ENCODE data around the gene IGLL5.

Gene IGLL5

DNA sequence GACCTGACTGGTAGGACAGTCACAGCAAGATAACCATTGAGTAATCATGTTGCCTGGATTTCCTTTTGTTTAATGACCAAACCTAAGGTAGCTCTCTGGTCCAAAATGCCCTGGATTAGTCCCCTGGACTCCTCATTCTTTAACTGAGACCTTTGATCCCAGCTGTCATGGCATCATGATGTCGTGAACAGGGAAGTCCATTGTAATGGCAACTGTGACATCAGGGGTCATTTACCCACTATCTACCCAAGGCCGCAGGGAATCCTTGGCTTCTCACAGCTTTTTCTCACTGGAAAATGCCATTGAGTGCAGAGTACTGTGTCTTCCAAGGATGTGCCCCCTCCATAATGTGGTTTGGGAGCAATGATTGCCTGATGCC lies 29.1 kb upstream of the IGLL5 start:
- no peak for DNase-seq

DNA sequence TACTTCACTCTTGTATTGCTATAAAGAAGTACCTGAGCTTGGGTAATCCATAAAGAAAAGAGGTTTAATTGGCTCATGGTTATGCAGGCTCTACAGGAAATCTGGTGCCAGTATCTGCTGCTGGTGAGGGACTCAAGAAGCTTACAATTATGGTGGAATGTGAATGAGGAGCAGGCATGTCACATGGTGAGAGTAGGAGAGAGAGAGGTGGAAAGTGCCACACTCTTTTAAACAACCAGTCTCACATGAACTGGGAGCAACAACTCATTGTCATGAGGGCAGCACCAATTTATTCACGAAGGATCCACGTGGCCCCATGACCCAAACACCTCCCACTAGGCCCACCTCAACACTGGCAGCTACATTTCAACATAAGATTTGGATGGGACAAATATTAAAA lies 24.6 kb upstream of the IGLL5 start:
- DNase-seq = no peak

DNA sequence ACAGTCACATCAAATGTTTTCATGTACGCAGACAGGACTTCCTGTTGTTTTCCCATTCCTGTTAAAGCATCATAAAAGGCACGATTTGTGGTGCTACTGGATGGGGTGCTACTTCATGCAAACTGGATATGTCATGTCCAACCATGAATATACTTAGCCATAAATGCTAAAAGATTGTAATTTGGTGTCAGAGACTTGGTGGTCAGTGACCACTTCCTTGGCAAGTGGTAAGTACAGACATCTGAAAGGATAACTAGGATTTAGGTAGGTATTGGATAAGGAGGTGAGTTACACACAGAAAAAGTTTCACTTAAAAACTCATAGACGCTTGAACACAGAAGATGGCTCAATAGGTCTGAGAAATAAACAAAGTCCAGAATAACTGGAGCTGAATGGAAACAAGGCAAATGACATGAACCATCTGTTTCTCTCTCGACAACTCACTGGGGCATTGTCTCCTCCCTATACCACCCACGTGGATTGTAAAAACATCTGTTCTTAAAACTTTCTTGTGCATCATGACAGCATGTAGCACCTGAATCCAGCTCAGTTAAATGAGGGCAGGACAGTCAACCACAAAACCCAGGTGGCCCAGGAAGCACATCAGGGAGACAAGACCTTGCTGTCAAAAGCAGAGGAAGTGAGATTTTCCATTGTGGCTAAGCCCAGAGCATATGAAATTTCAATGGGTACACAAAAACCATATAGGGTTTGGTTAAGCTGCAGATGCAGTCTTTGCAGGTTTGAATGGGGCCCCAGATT lies 22.1 kb upstream of the IGLL5 start:
- DNase-seq = no peak

DNA sequence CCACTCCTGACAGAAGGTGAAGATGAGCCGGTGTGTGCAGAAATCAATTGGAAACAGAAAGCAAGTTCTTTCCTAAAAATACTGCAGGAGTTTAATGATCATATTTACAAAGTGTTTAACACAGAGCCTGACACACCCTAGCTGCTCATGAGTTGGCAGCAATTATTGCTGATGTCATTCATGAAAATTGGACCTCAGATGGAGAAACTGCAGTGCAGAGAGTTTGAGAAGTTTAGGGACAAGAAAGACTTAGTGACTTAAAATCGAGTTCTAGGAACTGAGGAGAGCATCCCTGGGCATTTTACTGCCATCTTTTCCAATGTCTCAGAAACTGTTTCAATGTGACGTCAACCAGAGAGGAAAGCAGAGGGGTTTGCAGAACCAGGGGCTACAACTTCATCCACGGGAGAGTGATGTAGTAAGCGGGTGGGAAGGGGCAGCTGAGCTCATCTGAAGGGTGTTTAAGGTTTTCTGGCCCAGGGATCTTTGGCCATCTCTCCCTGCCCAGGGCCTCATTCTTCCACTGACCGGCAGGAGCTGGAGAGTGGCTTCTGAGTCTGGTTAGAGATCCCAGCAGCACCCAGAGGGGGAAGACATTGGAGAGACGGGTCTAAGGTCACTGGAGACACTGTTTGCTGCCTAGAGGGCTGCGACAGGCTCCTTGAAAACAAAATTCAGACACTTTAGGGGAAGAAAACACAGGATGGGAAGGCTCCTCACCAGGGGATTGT lies 21.1 kb upstream of the IGLL5 start:
- DNase-seq = no peak

DNA sequence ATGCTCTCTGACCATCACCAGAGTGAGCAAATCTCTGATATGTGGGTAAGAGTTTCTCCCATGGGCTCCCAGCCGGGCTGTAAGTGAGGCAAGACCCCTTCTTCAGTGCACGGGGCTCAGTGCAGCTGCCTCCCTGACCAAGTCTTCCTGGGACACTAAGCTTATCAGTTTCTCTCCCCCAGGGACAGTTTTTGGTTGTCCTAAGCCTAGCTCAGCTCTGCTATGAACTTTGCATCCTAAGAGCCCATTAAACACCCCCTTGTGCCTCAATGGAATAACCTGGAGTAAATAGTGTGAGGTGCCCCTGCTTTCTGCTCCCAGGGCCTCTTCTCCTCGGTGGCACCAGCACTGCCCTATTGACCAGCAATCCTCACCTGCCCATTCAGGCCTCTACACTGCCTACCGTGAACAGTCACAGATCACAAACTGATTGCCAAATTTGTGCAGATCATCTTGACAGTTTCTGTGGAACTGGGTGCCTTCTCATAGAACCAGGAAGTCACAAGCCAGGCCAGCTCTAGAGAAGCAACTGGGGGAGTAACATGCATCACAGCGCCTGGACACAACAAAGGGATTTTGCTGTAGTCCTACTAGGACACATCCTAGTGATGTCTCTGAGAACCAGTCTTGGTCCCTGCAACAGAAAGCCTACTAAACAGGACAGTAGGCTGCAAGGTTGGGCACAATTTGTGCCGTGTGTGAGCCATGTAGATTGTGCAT lies 19.5 kb upstream of the IGLL5 start:
- no peak for DNase-seq

DNA sequence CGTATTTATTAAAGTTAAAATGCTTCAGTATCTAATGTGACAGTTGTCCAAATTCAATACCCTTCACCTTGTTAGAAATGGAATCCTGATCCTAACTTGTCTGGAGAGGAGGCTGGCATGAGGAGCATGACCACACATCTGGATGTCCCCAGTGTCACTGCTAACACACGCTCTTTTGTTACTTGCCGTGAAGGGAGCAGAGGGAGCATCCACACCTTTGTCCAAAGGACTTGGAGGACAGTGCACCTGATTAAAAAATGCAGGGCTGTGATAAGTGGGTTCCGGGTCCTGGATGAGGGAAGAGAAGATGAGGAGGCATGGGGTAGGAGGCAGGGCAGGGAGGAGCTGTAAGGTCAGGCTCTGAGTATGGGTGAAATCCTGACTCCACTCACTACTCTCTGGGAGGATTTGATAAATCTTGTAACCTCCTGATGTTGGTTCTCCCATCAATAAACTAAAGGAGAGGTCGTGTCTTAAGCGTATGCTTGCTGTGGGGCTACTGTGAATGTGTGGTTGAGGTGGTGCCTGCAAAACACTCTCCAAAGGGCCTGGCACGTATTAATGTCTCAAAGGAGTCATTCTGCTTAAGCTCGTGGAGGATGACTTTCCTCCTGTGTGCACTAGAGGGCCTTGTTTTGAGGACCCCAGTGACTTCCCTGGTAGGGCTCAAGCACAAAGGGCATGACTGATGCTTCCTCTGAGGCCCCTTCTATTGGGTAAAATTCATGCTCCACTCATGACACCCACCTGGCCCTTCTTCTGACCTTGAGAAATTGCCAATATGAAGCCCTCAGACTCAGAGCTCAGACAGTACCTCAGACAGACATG lies 16.8 kb upstream of the IGLL5 start:
- no peak for DNase-seq

DNA sequence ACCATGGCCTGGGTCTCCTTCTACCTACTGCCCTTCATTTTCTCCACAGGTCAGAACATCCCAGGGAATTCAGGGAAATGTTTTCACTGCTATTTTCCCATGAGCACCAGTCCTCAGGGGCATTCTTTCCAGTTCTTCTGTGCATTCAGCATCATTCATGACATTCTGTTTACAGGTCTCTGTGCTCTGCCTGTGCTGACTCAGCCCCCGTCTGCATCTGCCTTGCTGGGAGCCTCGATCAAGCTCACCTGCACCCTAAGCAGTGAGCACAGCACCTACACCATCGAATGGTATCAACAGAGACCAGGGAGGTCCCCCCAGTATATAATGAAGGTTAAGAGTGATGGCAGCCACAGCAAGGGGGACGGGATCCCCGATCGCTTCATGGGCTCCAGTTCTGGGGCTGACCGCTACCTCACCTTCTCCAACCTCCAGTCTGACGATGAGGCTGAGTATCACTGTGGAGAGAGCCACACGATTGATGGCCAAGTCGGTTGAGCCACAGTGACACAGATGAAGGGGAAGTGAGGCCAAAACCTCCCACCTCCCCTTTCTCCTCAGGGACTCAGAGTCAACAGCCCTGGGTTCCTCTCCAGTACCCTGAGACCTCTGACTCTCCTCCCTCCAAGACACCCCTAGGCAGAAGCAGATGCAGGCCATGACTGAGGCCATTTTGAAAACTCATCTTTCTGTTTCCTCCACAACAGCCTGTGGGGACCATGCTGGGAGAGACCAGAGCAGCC lies 15.9 kb upstream of the IGLL5 start:
- no peak for DNase-seq

DNA sequence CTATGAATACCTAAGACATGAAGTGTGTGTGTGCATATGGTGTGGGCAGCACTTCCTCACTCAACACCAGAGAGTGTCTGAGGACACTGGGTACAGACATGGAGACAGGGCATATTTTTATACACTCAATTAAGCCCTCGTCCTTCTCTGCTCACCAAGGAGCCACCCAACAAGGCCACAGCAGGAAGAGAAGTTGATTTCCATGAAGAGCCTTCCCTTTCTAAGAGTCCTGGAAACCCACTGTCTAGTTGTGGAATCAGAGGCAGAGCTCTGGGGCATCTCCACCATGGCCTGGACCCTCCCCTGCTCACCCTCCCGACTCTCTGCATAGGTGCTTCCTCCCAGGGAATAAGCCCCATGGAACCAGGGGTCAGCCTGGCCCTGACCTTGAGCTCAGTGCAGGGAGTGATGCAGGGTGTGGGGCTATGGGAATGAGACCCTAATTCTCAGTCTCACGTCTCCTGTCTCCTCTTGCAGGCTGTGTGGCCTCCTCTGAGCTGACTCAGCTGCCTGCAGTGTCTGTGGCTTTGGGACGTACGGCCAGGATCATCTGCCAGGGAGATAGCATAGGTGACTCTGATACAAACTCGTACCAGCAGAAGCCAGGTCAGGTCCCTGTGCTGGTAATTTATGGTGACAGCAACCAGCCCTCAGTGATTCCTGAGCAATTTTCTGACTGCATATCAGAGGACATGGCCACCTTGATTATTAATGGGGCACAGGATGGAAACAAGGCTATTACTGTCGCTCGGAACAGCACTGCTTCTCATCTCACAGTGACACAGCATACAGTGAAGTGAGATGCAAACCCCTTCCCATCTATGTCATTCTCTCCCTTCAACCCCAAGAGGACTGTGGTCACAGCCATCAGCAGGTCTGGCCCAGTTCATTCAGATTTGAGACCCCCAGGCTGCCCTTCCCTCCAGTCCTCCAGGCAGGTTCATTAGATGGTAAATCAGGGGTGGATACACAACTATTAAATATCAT lies 14.6 kb upstream of the IGLL5 start:
- DNase-seq = no peak

DNA sequence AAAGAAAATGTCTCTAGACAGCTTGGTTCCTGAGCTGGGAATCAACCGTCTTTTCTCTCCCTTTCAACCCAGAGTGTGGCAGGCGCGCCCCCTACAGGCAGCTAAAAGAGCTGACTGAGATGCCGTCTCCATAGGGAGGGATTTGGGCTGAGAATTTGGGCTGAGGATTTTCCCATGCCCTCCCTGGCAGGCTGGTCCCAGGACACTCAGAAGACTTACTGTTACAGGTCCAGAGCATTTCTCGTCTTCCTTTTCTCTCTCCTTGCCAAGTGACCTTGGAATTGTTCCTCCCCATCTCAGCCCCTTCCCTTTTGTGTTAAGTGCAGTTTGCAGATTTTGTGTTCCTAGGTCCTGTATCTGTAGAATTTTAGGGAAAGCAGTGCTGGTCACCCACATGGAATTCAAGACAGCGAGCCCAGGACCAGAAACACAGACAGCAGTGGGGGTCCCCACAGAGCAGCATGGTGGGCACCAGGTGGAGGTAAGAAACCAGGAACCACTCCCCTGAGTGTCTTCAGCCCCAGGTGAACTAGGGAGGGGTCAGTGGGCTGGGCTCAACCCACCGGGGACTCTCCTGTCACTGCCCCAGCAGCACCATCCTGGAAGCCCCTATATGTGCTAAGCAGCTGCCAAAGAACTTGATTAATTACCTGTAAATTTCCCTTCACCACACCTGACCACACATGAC lies 9.9 kb upstream of the IGLL5 start:
- DNase-seq = peak in 20 of 58 donors; percentile 1 to 40 (median 10)

DNA sequence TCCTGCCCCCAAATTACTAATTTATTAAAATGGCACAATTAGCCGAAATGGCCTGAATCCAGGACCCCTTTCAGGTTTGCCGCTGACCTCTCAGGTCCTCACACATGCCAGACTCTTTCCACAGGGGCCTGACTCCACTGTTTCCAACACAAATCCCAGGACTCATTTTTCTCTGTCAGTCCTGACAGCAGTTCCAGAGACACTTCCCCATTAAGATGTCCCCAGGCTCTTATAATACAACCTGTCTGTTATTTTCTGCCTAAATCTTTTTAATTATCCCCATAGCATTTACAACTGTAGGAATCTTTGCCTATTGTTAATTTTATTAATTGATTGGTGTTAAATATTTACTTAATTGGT lies 9.4 kb upstream of the IGLL5 start:
- no peak for DNase-seq

DNA sequence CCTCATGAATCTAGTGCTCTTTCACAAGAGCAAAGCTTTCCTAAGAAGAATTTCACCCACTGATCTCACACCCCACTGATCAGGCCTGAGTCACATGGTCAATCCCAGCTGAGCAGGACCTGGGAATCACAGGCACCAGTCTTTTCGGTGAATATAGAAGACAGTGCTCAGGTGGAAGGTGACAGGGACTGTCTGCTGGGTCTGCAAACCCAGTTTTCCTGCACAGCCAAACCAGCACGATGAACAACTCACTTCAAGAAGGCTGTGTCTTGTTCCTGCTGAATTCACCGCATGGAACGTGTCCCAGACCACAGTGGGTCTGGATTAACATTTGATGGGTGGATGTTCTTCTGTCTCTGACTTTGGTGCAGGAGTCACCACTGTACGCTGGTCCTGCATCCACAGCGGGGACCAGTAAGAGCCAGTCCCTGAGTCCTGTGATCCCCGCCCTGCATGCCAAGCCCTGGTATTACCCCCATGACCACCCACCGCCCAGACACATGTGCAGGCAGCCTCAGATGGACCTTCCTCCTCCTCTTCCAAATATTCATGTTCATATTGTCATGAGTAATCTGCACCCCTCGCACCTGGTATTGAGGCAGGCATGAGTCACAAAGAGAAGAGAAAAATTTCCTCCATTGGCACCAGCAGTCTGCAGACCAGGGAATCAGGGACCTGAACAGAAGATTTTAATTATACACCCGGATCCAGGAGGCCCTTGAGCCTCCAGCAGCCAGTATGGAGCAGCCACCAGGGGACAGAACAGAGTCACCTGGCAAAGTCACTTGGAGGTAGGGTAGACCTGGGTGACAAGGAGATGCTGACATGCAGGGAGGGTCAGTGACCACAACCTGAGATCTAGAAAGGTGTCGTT lies 8.6 kb upstream of the IGLL5 start:
- DNase-seq = no peak

DNA sequence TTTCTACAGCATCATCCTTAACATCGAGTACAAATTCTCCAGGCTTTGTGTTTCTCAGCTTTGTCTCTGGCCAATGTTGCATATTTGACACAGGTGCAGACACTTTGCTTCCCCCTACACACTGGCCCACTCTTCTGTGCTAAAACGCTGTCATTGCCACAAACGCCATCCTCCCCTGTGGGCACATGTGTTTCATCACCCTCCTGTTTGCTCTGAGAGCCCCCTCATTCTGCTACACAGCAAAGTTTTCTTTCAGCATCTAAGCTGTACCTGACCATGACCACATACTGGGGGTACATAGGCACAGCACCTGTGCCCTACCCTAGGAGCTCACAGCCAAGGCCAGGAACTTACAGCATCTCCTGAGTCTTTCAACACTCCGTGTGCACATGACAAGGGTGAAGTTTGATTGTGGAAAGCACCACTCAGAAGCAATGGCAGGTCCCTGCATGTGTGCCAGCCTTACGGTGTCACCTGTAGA lies 7.9 kb upstream of the IGLL5 start:
- DNase-seq = no peak

DNA sequence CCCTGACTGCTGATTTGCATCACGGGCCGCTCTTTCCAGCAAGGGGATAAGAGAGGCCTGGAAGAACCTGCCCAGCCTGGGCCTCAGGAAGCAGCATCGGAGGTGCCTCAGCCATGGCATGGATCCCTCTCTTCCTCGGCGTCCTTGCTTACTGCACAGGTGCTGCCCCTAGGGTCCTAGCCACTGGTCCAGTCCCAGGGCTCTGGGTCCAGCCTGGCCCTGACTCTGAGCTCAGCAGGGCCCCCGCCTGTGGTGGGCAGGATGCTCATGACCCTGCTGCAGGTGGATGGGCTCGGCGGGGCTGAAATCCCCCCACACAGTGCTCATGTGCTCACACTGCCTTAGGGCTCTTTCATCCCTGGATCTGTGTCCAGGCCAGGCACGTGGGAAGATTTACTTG lies 7.0 kb upstream of the IGLL5 start:
- no peak for DNase-seq

DNA sequence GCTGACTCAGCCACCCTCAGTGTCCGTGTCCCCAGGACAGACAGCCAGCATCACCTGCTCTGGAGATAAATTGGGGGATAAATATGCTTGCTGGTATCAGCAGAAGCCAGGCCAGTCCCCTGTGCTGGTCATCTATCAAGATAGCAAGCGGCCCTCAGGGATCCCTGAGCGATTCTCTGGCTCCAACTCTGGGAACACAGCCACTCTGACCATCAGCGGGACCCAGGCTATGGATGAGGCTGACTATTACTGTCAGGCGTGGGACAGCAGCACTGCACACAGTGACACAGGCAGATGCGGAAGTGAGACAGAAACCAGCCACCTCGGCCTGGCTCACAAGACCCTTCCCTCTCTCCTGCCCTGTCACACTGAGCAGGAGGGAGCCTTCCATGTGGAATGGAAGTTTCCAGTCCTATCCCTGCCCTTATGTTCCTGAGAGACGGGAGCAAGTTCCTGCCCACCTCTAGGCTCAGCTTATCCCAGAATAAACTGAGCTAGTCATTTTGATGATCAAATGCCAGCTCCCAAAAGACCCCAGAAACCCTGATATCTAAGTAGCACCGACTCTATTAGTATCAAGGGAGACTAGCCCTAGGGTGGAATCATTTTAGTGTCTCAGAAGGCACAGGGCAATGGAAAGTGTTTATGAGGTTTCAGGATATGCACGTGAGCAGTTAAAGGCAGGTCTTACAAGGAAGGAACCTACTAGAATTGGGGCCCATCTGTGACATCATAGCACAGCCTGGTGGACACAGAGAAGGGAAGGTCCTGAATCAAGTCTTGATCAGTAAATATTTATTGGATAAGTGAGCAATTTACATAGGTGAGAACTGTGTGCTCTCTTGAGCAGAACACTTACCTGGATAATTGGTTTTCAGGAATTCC lies 6.3 kb upstream of the IGLL5 start:
- no peak for DNase-seq

DNA sequence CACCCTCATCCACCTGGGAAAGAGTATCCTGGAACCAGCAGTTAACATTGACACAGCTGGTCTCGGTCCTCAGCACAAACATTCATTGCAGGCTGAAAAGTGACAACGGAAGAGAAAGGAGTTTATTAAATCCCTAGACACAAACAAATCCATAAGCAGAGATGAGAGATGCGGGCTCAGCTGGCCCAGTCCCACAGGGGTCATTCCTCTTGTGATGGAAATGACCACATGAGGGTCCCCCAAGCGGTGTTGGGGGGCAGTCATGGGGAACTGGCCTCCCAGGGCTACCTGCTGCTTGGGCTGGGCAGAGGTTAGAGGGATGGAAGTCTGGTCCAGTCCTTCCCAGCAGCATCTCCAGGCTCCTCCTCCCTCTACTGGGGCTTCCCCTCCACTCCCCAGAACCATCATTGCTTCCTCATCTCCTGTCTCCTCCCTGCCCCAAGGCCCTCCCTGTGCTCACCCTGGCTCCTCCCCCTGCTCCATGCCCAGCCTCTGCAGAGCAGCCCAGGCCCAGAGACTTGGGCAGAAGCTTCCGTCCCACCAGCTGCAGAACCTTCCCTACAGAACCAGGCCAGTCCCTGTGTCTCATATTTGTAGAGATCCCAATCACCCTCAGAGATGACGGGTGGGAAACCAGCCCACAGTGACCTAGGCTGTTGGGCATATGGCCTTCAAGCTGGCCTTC lies 5.4 kb upstream of the IGLL5 start:
- no peak for DNase-seq

DNA sequence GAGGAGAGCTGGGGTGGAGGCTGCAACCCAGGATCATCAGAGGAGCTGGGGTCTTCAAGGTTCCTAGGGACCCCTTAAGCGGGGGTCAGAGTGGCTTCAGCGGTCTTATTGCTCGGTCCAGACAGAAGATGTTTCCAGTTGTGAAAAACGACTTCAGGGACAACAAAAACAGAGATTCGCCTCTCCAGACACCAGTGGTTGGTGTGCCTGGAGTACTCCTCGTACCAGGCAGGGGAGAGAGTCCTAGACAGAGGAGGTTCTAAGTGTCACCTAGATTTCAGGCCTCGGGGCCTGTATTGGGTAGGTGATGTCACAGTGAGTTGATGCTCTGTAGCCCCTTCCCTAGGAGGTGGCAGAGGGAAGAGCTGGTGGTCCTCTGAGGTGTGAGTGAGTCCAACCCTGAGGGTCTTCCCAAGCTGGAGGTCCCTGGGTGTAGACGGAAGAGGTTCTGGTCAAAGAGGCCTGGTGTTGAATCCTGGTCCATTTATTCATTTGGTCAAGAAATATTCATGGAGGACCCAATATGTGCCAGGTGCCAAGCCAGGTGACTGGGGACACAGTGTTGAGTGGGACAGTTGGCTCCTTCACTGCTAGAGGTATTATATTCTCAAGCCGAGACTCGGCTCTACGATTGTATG lies 4.4 kb upstream of the IGLL5 start:
- DNase-seq = no peak
